GM21619 (cell line): ENCODE results near the gene RBP2.

Source experiments
- ATAC-seq: cut with Tn5 transposase; IDR thresholded peaks from one replicate; pipeline ENCODE4 v1.9.1; 2021; ENCODE audit not compliant: unreplicated experiment

The RBP2 gene

GRCh38 chr3:139481116-139481515, 4.8 kb upstream of the RBP2 start:
- ATAC-seq: no peak

GRCh38 chr3:139480585-139480984, 4.3 kb upstream of the RBP2 start:
- ATAC-seq: no peak

- no peak for ATAC-seq
Measured at GRCh38 chr3:139477710-139478640, 1.7 kb upstream of the RBP2 start.

- no peak for ATAC-seq
Measured at GRCh38 chr3:139473155-139473771, 3.1 kb downstream of the RBP2 start.

GRCh38 chr3:139472380-139473010, 3.8 kb downstream of the RBP2 start:
- no peak for ATAC-seq

GRCh38 chr3:139470199-139470598, 6.1 kb downstream of the RBP2 start:
- no peak for ATAC-seq

- no peak for ATAC-seq
Measured at GRCh38 chr3:139468399-139468798, 7.9 kb downstream of the RBP2 start.

GRCh38 chr3:139466360-139466759, 10.0 kb downstream of the RBP2 start:
- ATAC-seq: no peak

- no peak for ATAC-seq
Measured at GRCh38 chr3:139465636-139466035, 10.7 kb downstream of the RBP2 start.

- ATAC-seq: no peak
Measured at GRCh38 chr3:139463466-139463865, 12.8 kb downstream of the RBP2 start.

GRCh38 chr3:139460529-139460928, 15.8 kb downstream of the RBP2 start:
- ATAC-seq: no peak

GRCh38 chr3:139460076-139460475, 16.2 kb downstream of the RBP2 start:
- ATAC-seq: no peak

GRCh38 chr3:139458348-139458747, 18.0 kb downstream of the RBP2 start:
- no peak for ATAC-seq

- ATAC-seq: no peak
Measured at GRCh38 chr3:139457066-139457465, 19.2 kb downstream of the RBP2 start.

- no peak for ATAC-seq
Measured at GRCh38 chr3:139456386-139456785, 19.9 kb downstream of the RBP2 start.

- no peak for ATAC-seq
Measured at GRCh38 chr3:139455855-139456254, 20.5 kb downstream of the RBP2 start.

GRCh38 chr3:139455206-139455605, 21.1 kb downstream of the RBP2 start:
- no peak for ATAC-seq

GRCh38 chr3:139454346-139454745, 22.0 kb downstream of the RBP2 start:
- no peak for ATAC-seq

- ATAC-seq: no peak
Measured at GRCh38 chr3:139450159-139450558, 26.2 kb downstream of the RBP2 start.

- ATAC-seq: no peak
Measured at GRCh38 chr3:139449566-139449965, 26.8 kb downstream of the RBP2 start.

- ATAC-seq: no peak
Measured at GRCh38 chr3:139448104-139448503, 28.2 kb downstream of the RBP2 start.

- no peak for ATAC-seq
Measured at GRCh38 chr3:139447486-139447885, 28.8 kb downstream of the RBP2 start.
